SK-N-SH treated with all-trans-retinoic acid at 6 μM for 48 hours (cell line): ENCODE data around the gene ASIC4.
A peak's percentile ranks its signal among the peaks of the same experiment; 100 is the strongest.

ENCODE experiments used
- ATAC-seq: fragments of 200-7000 bp; cut with Tn5 transposase; 3 replicates; pipeline ENCODE4 v1.9.1; 2020; ENCODE audit warnings: mild to moderate bottlenecking, moderate library complexity
- ARNTL ChIP-seq: fragments of 450-650 bp; formaldehyde crosslinking; IDR thresholded peaks from 2 replicates; pipeline ENCODE4 v1.5.0; 2020; ENCODE audit warnings: low read depth, mild to moderate bottlenecking, moderate library complexity, borderline replicate concordance
- BACH2 ChIP-seq: fragments of 250-450 bp; sonication (Bioruptor Pico); IDR thresholded peaks from 2 replicates; pipeline ENCODE4 v1.9.0; 2021; ENCODE audit warnings: mild to moderate bottlenecking, borderline replicate concordance
- CSDC2 ChIP-seq: fragments of 250-450 bp; sonication (Bioruptor Pico); IDR thresholded peaks from 2 replicates; pipeline ENCODE4 v1.5.0; 2020; ENCODE audit warnings: mild to moderate bottlenecking, moderate library complexity
- GLIS3 ChIP-seq: fragments of 250-450 bp; sonication (Bioruptor Pico); IDR thresholded peaks from 2 replicates; pipeline ENCODE4 v1.5.0; 2020; ENCODE audit warnings: mild to moderate bottlenecking, moderate library complexity
- ISL1 ChIP-seq: fragments of 250-450 bp; sonication (Bioruptor Pico); IDR thresholded peaks from 2 replicates; pipeline ENCODE4 v2.1.2; 2022; ENCODE audit warnings: mild to moderate bottlenecking, moderate library complexity
- PPARA ChIP-seq: fragments of 250-450 bp; sonication (Bioruptor Pico); IDR thresholded peaks from 2 replicates; pipeline ENCODE4 v1.5.0; 2020; ENCODE audit warnings: mild to moderate bottlenecking, borderline replicate concordance
- RARB ChIP-seq: fragments of 250-450 bp; sonication (Bioruptor Pico); IDR thresholded peaks from 2 replicates; pipeline ENCODE4 v1.8.0; 2021; ENCODE audit warnings: mild to moderate bottlenecking, moderate library complexity
- SNAI2 ChIP-seq: fragments of 250-450 bp; sonication (Bioruptor Pico); IDR thresholded peaks from 2 replicates; pipeline ENCODE4 v1.5.0; 2020; ENCODE audit warnings: mild to moderate bottlenecking, moderate library complexity
- TCF4 ChIP-seq: fragments of 250-450 bp; sonication (Bioruptor Pico); IDR thresholded peaks from 2 replicates; pipeline ENCODE4 v1.8.0; 2021; ENCODE audit warnings: mild to moderate bottlenecking, moderate library complexity, borderline replicate concordance
- ZC3H10 ChIP-seq: fragments of 250-450 bp; sonication (Bioruptor Pico); IDR thresholded peaks from 2 replicates; pipeline ENCODE4 v1.5.1; 2021; ENCODE audit warnings: mild to moderate bottlenecking, moderate library complexity
- ZFP3 ChIP-seq: fragments of 250-450 bp; sonication (Bioruptor Pico); IDR thresholded peaks from 2 replicates; pipeline ENCODE4 v1.5.0; 2020; ENCODE audit warnings: mild to moderate bottlenecking, moderate library complexity
- ZNF565 ChIP-seq: fragments of 450-650 bp; formaldehyde crosslinking; conservative IDR thresholded peaks from 2 replicates; pipeline ENCODE4 v1.5.0; 2020; ENCODE audit warnings: low read depth, mild to moderate bottlenecking, moderate library complexity
- ZNF70 ChIP-seq: fragments of 450-650 bp; formaldehyde crosslinking; IDR thresholded peaks from 2 replicates; pipeline ENCODE4 v1.5.0; 2020; ENCODE audit warnings: mild to moderate bottlenecking, moderate library complexity
- ZNF8 ChIP-seq: fragments of 450-650 bp; formaldehyde crosslinking; IDR thresholded peaks from 2 replicates; pipeline ENCODE4 v1.5.0; 2020; ENCODE audit warnings: mild to moderate bottlenecking, moderate library complexity
- TF ChIP-seq, protein P1 (sequence below): fragments of 250-450 bp; sonication (Bioruptor Pico); IDR thresholded peaks from 2 replicates; pipeline ENCODE4 v1.5.1; 2020; ENCODE audit warnings: low read depth, mild to moderate bottlenecking, moderate library complexity
- TF ChIP-seq, protein P2 (sequence below): fragments of 250-450 bp; sonication (Bioruptor Pico); IDR thresholded peaks from 2 replicates; pipeline ENCODE4 v1.8.0; 2020; ENCODE audit warnings: mild to moderate bottlenecking, moderate library complexity, borderline replicate concordance
- TF ChIP-seq, protein P3 (sequence below): fragments of 250-450 bp; sonication (Bioruptor Pico); IDR thresholded peaks from 2 replicates; pipeline ENCODE4 v1.5.0; 2020; ENCODE audit warnings: mild to moderate bottlenecking, moderate library complexity
- TF ChIP-seq, protein P4 (sequence below): fragments of 250-450 bp; sonication (Bioruptor Pico); IDR thresholded peaks from 2 replicates; pipeline ENCODE4 v1.8.0; 2021; ENCODE audit warnings: low read depth, mild to moderate bottlenecking, moderate library complexity, borderline replicate concordance
- TF ChIP-seq, protein P5 (sequence below): fragments of 250-450 bp; sonication (Bioruptor Pico); IDR thresholded peaks from 2 replicates; pipeline ENCODE4 v1.5.1; 2021; ENCODE audit warnings: mild to moderate bottlenecking, moderate library complexity

ASIC4 gene

DNA sequence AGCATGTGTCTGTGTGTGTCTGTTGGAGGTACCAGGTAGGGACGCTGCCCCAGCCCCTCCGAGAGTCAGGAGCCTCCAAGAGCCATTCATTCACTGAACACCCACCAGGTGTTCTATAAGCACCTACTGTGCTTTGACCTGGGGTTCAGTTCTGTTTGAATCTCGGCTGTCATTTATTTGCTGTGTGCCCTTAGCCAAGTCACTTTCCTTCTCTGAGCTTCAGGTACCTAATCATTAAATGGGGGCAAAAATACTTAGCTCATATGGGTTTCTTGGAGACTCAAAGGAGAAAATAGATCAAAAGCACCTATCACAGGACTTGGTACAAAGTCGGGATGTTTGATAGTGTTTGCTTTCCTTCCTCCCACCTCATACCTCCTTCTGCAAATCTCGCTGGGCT is 13.2 kb downstream of the ASIC4 start (continued):
- TF ChIP-seq, protein P1, sequence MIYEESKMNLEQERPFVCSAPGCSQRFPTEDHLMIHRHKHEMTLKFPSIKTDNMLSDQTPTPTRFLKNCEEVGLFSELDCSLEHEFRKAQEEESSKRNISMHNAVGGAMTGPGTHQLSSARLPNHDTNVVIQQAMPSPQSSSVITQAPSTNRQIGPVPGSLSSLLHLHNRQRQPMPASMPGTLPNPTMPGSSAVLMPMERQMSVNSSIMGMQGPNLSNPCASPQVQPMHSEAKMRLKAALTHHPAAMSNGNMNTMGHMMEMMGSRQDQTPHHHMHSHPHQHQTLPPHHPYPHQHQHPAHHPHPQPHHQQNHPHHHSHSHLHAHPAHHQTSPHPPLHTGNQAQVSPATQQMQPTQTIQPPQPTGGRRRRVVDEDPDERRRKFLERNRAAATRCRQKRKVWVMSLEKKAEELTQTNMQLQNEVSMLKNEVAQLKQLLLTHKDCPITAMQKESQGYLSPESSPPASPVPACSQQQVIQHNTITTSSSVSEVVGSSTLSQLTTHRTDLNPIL (CRISPR knock-in tag), result no peak
- TF ChIP-seq ZNF565 (CRISPR knock-in tag) (no peak), GLIS3 (CRISPR knock-in tag) (no peak)
- TF ChIP-seq, protein P2, sequence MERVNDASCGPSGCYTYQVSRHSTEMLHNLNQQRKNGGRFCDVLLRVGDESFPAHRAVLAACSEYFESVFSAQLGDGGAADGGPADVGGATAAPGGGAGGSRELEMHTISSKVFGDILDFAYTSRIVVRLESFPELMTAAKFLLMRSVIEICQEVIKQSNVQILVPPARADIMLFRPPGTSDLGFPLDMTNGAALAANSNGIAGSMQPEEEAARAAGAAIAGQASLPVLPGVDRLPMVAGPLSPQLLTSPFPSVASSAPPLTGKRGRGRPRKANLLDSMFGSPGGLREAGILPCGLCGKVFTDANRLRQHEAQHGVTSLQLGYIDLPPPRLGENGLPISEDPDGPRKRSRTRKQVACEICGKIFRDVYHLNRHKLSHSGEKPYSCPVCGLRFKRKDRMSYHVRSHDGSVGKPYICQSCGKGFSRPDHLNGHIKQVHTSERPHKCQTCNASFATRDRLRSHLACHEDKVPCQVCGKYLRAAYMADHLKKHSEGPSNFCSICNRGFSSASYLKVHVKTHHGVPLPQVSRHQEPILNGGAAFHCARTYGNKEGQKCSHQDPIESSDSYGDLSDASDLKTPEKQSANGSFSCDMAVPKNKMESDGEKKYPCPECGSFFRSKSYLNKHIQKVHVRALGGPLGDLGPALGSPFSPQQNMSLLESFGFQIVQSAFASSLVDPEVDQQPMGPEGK (CRISPR knock-in tag), result no peak
- TF ChIP-seq, all 23 proteins: peak for 0

DNA sequence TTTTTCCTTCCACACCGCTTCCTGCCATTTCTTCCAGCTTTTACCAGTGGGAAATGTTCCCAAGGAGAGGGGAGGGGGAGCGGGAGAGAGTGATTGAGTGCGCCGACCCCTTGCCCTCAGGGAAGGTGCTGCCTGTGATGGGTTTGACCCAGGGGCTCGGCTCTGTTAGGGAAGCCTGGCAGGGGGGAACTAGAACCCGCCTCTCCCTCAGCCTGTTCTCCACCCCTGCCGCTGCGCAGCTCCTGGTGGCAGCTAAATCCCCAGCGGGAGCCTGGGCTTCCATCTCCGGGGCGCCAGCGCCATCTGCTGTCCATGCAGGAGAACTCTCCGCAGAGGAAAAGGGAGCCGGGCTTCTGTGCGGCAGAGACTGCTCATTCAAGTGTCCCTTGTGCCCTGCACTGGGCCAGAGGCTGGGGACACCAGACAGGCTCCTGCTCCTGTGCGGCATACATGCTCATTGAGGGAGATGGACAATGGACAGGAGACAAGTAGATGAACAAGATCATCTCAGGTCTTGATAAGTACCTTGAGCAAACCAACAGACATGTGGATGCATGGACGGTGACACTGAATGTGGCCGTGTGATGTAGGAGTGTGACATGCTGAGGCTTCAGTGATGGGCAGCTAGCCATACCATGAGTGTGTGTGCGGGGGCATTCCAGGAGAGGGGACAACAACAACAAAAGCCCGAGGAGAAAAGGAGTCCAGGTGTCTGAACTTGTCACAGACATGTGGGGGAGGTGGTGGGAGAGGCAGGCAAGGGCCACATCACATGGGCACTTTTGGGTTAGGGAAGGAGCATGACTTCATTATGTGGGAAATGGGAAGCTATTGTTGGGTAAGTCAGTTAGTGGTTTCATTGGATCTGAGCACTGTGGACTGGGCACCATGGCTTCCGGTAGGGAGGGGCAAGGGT is 16.0 kb downstream of the ASIC4 start:
- TF ChIP-seq, protein P3, sequence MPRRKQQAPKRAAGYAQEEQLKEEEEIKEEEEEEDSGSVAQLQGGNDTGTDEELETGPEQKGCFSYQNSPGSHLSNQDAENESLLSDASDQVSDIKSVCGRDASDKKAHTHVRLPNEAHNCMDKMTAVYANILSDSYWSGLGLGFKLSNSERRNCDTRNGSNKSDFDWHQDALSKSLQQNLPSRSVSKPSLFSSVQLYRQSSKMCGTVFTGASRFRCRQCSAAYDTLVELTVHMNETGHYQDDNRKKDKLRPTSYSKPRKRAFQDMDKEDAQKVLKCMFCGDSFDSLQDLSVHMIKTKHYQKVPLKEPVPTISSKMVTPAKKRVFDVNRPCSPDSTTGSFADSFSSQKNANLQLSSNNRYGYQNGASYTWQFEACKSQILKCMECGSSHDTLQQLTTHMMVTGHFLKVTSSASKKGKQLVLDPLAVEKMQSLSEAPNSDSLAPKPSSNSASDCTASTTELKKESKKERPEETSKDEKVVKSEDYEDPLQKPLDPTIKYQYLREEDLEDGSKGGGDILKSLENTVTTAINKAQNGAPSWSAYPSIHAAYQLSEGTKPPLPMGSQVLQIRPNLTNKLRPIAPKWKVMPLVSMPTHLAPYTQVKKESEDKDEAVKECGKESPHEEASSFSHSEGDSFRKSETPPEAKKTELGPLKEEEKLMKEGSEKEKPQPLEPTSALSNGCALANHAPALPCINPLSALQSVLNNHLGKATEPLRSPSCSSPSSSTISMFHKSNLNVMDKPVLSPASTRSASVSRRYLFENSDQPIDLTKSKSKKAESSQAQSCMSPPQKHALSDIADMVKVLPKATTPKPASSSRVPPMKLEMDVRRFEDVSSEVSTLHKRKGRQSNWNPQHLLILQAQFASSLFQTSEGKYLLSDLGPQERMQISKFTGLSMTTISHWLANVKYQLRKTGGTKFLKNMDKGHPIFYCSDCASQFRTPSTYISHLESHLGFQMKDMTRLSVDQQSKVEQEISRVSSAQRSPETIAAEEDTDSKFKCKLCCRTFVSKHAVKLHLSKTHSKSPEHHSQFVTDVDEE (CRISPR knock-in tag), result no peak
- TF ChIP-seq PPARA (CRISPR knock-in tag) (no peak), GLIS3 (CRISPR knock-in tag) (no peak)
- peak; percentile 93 for ATAC-seq

DNA sequence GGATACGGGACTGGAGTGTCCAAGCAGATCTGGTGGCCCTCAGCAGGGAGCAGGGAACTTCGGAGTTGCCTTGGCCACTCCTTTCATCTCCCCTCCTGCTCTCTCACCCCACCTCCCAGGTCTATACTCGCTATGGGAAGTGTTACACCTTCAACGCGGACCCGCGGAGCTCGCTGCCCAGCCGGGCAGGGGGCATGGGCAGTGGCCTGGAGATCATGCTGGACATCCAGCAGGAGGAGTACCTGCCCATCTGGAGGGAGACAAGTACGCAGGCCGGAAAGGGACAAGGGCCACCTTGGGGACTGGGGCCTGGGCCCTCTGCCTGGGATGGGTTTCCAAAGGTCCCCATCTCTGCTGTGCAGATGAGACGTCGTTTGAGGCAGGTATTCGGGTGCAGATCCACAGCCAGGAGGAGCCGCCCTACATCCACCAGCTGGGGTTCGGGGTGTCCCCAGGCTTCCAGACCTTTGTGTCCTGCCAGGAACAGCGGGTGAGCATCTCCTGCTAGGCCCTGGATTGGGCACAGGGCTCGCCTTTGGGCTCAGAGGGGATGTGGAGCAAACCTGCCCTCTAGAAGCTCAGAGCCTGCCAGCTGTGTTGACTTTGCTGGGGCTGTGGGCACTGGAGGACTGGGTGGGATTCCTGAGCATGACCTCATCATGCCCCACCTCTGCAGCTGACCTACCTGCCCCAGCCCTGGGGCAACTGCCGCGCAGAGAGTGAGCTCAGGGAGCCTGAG is 17.5 kb downstream of the ASIC4 start:
- no peak for TF ChIP-seq RARB (CRISPR knock-in tag)
- TF ChIP-seq ZC3H10, result no peak
- no peak for TF ChIP-seq ISL1 (CRISPR knock-in tag)
- TF ChIP-seq ZNF8, result no peak
- TF ChIP-seq CSDC2 (CRISPR knock-in tag), result no peak
- TF ChIP-seq, protein P4, sequence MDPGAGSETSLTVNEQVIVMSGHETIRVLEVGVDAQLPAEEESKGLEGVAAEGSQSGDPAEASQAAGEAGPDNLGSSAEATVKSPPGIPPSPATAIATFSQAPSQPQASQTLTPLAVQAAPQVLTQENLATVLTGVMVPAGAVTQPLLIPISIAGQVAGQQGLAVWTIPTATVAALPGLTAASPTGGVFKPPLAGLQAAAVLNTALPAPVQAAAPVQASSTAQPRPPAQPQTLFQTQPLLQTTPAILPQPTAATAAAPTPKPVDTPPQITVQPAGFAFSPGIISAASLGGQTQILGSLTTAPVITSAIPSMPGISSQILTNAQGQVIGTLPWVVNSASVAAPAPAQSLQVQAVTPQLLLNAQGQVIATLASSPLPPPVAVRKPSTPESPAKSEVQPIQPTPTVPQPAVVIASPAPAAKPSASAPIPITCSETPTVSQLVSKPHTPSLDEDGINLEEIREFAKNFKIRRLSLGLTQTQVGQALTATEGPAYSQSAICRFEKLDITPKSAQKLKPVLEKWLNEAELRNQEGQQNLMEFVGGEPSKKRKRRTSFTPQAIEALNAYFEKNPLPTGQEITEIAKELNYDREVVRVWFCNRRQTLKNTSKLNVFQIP (CRISPR knock-in tag), result no peak
- TF ChIP-seq ZFP3 (CRISPR knock-in tag), result no peak
- TF ChIP-seq, protein P2 (CRISPR knock-in tag), result no peak
- no peak for TF ChIP-seq SNAI2
- no peak for ATAC-seq

DNA sequence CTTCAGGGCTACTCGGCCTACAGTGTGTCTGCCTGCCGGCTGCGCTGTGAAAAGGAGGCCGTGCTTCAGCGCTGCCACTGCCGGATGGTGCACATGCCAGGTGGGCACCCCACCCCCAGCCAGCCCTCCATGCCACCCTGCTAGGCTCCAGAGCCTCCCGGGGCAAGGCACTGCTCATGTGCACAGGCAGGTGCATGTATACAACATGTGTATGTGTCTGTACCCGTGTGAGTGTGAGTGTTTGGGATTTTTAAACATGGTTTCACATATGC is 18.0 kb downstream of the ASIC4 start:
- TF ChIP-seq ZC3H10 (no peak), PPARA (CRISPR knock-in tag) (no peak), BACH2 (CRISPR knock-in tag) (no peak), TCF4 (CRISPR knock-in tag) (no peak), ARNTL (CRISPR knock-in tag) (no peak), GLIS3 (CRISPR knock-in tag) (no peak), ZNF70 (CRISPR knock-in tag) (no peak)
- TF ChIP-seq, protein P4 (CRISPR knock-in tag), result no peak
- TF ChIP-seq, protein P1 (CRISPR knock-in tag), result no peak
- TF ChIP-seq, protein P5, sequence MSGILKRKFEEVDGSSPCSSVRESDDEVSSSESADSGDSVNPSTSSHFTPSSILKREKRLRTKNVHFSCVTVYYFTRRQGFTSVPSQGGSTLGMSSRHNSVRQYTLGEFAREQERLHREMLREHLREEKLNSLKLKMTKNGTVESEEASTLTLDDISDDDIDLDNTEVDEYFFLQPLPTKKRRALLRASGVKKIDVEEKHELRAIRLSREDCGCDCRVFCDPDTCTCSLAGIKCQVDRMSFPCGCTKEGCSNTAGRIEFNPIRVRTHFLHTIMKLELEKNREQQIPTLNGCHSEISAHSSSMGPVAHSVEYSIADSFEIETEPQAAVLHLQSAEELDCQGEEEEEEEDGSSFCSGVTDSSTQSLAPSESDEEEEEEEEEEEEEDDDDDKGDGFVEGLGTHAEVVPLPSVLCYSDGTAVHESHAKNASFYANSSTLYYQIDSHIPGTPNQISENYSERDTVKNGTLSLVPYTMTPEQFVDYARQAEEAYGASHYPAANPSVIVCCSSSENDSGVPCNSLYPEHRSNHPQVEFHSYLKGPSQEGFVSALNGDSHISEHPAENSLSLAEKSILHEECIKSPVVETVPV (CRISPR knock-in tag), result no peak
- no peak for ATAC-seq
